ENCODE measurements around the gene SYDE1.
"Not testable (repeated sequence)": the region's sequence is repeated elsewhere in the genome, so short reads cannot be mapped to it uniquely, and the experiment has no call there.

SYDE1 gene, protein sequence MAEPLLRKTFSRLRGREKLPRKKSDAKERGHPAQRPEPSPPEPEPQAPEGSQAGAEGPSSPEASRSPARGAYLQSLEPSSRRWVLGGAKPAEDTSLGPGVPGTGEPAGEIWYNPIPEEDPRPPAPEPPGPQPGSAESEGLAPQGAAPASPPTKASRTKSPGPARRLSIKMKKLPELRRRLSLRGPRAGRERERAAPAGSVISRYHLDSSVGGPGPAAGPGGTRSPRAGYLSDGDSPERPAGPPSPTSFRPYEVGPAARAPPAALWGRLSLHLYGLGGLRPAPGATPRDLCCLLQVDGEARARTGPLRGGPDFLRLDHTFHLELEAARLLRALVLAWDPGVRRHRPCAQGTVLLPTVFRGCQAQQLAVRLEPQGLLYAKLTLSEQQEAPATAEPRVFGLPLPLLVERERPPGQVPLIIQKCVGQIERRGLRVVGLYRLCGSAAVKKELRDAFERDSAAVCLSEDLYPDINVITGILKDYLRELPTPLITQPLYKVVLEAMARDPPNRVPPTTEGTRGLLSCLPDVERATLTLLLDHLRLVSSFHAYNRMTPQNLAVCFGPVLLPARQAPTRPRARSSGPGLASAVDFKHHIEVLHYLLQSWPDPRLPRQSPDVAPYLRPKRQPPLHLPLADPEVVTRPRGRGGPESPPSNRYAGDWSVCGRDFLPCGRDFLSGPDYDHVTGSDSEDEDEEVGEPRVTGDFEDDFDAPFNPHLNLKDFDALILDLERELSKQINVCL

DNA sequence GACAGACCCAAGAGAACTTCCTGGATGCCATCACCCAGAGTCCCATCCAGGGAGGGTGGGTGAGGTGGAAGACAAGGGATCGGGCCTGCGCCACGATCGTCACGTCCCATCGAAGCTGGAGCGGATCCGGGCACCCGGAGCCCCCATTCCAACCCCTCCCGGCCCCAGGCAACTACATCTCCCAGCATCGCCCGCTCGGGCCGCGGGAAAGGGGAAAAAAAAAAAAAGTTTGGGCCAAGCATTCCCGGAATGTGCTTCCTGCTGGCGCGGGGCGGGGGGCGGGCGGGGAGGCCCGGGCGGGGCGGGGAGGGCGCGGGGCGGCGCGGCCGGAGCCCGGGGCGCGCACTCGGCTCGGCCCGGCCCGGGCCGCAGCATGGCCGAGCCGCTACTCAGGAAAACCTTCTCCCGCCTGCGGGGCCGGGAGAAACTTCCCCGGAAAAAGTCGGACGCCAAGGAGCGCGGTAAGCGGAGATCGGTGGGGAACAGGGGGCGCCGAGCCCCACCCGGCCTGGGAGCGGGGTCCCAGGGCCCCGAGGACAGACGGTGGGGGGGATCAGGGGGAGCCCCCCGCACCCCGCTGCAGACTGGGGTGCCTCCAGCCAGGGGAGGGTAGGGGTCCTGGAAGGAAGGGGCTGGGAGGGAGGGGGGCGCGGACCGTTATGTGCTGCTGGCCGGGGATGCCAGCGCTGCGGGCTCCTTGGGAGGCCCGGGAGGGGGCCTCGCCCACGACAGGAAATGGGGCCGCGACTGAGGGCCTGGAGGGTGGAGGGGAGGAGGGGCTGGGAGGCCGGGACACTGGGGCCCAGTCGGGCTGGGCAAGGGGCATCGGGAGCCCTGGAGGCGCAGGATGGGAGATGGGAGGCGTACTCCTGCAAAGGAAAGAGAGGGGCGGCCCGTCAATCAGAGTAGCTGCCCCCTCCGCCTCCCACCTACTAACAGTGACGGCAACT, at the start of gene SYDE1:
TSS of gene SYDE1 (plus strand) at position 341 of the 950 bp plus-strand sequence. CDS start at position 374, 33 bp downstream.
- no peak for DNase-seq

DNA sequence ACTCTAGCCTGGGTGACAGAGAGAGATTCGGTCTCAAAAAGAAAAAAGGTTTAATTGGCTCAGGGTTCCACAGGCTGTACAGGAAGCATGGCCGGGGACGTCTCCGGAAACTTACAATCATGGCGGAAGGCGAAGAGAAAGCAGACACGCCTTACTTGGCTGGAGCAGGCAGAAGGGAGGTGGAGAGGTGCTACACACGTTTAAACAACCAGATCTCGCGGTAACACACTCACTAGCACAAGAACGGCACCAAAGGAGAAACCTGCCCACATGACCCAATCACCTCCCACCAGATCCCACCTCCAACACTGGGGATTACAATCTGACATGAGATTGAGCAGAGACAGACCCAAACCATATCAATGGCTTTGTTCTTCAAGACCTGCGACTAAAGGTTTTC, 45.2 kb upstream of the SYDE1 start:
- no peak for DNase-seq

DNA sequence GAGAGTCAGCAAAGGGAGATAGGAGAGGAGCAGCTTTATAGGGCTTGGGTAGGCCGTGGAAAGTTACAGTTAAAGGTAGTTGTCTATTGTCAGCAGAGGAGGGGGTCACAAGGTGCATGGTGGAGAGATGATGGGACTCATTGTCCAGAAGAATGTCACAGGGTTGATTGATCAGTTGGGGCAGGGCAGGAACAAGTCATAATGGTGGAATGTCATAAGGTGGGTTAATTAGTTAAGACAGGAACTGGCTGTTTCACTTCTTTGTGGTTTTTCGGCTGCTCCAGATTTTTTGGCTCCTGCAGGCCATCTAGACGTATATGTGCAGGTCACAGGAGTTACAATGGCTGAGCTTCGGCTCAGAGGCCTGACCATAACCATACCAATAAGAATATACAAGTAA, 36.8 kb upstream of the SYDE1 start:
- not testable (repeated sequence) for DNase-seq

DNA sequence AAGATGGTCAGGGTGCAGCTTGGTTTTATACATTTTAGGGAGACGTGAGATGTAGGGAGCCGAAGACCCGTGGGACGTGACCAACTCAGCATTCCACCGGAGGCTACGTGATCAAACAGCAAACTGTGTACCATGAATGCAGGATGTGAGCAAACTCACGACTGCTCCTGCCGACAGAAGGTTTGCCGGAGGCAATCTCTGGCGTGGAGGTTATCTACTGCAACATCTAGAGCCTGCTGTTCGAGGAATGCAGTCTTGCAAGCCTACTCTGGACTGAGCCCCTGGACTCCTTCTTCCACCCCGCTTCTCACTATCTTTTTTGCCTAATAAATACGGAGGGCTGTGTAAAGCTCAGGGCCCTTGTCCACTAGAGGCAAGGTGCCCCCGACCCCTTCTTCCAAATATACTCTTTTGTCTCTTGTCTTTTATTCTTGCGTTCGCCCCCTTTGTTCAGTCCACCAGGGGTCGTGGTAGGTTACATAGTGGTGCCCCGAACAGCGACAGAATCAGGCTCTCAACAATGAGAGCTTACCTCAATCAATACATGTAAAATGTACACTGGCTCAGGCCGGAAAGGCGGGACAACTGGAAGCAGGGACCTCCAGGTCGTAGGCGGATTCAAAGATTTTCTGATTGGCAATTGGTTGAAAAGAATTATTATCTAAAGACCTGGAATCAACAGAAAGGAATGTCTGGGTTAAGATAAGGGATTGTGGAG, 34.1 kb upstream of the SYDE1 start:
- no peak for DNase-seq

DNA sequence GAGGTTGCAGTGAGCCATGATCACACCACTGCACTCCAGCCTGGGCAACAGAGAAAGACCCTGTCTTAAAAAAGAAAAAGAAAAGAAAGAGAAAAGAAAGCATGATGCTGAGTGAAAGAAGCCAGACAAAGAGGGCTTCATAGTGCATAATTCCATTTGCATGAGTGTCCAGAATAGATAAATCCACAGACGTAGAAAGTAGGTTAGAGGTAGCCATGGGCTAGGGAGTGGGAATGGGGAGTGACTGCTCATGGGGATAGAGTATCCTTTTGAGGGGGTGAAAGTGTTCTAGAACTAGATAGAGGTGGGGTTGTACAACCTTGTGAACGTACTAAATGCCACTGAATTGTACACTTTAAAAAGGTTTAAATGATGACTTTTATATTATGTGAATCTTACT, 32.8 kb upstream of the SYDE1 start:
- no peak for DNase-seq

DNA sequence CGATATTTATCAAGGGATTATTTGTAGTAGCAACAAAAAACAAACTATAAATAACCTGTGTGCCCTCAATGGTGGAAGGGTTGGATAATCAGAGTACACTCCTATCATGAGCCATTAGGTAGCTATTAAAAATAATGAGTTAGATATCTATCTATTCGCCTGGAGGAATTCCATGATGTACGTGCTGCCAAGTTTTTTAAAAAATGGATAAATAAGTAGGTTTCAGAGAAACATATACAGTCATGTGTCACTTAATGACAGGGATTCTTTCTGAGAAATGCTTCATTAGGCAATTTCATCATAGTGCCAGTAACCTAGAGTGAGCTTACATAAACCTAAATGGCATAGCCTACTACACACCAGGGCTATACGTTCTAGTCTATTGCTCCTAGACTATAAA, 31.4 kb upstream of the SYDE1 start:
- DNase-seq: no peak

DNA sequence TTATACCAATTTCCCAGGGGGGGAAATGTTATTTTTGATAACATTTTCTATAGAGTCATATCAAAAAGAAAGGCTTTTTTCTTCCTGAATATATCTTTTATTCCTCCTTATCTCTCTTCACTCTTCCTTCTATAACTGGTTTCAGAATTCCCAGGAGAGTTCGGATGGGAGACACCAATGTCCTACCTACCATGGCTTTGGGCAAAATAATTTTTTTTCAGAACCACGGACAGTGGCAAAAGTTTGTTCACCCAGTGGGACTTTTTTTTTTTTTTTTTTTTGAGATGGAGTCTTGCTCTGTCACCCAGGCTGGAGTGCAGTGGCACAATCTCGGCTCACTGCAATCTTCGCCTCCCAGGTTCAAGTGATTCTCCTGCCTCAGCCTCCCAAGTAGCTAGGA, 27.2 kb upstream of the SYDE1 start:
- not testable (repeated sequence) for DNase-seq

DNA sequence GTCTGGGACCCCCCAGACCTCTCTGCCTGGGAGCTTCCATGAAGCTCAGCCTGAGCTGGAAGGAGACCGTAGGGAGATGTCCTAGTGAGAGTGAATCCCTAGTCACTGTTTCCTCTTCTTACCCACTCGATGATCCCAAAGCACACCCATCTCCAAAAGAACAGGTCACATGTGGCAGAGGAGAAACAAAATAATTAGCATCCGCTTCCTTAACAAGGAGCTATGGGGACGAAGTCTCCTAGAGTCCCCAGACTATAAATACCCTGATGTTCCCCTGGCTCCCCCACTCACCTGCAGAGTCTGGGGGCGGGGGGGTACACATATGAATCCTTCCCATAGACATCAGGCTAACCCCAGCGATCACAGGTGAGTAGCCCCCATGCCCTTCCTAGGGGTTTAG, 25.3 kb upstream of the SYDE1 start, which contains the start of gene OR1I1:
TSS of gene OR1I1 (plus strand) at position 301 of the 400 bp plus-strand sequence. CDS start 4,855 bp downstream, outside the sequence.
- no peak for DNase-seq

DNA sequence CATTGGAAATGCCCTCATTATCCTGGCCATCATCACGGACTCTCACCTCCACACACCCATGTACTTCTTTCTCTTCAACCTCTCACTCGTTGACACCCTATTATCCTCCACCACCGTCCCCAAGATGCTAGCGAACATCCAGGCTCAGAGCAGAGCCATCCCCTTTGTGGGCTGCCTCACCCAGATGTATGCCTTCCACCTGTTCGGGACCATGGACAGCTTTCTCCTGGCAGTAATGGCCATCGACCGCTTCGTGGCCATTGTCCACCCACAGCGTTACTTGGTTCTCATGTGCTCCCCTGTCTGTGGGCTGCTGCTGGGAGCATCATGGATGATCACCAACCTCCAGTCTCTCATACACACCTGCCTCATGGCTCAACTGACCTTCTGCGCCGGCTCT, 20.0 kb upstream of the SYDE1 start:
- no peak for DNase-seq

DNA sequence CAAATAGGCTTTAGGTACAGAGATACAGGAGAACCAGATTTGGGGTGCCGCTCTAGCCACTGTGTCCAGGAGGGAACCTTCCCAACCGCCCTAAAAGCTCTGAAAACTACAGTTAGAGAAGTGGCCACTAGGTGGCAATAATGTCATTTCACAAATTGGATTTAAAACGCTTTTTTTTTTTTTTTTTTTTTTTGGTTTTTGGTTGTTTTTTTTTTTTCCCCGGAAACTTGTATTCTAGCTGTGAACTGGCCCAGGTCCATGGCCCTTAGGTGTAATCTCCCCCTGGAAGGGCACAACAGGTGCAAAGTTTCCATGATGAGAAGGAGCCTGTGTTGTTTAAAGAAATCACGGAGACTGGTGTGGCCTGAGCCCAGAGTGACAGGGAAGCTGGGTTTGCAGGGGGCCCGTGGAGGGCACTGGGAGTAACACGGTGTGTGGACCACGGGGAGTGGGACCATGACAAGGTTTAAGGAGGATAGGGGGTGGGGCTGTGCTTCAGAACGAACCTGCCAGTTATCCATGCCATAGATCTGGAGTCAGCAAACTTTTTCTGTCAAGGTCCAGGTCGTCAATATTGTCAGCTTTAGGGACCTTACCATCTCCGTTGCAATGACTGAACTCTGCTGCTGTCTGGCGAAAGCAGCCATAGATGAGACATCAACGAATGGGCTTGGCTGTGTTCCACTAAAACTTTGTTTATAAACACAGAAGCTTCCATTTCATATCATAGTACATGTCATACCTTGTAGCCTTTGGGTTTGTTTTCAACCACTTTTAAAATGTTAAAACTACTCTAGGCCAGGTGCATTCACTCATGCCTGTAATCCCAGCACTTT, 15.1 kb upstream of the SYDE1 start:
- DNase-seq: peak; percentile 20 to 68

DNA sequence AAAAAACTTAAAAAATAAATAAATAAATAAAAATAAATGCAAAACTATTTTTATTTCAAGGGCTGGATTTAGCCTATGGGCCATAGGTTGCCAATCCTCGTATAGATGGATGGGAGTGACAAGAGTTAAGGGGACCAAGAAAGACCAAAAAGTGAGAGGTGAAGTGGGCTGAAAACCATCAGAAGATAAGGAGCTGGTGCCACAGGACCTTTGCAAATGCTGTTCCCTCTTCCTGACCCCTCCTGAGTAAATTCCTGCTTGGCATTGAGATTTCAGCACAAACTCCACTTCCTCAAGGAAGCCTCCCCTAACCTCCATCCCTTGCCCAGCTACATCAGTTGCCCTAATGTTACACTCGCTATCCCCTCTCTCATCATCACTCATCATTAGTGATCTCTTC, 14.2 kb upstream of the SYDE1 start:
- DNase-seq: no peak

DNA sequence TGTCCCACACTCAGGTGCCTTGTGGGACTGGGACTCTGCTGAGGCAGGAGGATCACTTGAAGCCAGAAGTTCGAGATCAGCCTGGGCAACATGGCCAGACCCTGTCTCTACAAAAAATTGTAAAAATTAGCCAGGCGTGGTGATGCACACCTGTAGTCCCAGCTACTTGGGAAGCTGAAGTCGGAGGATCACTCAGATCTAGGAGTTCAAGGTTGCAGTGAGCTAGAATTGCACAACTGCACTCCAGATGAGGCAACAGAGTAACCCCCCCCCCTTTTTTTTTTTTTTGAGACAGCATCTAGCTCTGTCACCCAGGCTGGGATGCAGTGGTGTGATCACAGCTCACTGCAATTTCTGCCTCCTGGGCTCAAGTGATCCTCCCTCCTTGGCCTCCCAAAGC, 11.0 kb upstream of the SYDE1 start:
- no peak for DNase-seq

DNA sequence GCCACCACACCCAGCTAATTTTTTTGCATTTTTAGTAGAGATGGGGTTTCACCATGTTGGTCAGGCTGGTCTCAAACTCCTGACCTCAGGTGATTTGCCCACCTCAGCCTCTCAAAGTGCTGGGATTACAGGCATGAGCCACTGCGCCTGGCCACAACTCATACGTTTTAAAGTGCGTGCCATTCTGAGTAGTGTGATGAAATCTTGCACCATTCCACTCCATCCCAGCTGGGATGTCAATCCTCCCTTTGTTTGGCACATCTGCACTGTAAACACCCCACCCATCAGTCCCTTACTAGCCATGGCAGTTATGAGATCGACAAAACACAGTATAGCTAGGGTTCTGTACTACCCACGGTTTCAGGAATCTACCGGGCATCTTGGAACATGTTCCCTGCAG, 9.2 kb upstream of the SYDE1 start:
- DNase-seq: not testable (repeated sequence)

DNA sequence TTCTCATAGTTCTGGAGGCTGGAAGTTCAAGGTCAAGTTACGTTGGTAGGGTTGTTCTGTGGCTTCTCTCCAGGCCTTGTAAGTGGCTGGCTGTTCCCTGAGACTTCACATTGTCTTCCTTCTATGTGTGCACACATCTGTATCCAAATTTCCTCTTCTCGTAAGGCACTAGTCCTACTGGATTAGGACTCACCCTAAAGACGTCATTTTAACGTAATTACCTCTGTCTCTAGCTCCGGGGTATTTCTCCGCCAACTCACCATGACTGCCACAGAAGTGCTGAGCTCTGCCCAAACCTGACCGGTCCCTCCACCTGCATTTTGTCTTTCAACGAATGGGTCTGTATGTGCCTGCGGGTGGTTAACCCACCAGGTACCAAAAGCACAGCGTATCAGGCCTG, 8.7 kb upstream of the SYDE1 start:
- DNase-seq: no peak

DNA sequence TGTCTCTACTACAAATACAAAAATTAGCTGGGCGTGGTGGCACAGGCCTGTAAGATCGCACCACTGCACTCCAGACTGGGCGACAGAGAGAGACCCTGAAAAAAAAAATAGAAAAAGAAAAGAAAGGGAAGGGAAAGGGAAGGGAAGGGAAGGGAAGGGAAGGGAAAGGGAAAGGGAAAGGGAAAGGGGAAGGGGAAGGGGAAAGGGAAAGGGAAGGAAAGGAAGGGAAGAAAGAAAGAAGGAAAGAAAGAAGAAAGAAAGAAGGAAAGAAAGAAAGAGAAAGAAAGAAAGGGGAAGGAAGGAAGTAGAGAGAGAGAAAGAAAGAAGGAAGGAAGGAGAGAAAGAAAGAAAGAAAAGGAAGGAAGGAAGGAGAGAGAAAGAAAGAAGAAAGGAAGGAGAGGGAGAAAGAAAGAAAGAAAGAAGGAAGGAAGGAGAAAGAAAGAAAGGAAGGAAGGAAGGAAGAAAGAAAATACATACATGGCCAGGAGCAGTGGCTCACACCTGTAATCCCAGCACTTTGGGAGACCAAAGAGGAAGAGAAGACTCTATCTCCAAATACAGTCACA, 8.1 kb upstream of the SYDE1 start:
- DNase-seq: no peak

DNA sequence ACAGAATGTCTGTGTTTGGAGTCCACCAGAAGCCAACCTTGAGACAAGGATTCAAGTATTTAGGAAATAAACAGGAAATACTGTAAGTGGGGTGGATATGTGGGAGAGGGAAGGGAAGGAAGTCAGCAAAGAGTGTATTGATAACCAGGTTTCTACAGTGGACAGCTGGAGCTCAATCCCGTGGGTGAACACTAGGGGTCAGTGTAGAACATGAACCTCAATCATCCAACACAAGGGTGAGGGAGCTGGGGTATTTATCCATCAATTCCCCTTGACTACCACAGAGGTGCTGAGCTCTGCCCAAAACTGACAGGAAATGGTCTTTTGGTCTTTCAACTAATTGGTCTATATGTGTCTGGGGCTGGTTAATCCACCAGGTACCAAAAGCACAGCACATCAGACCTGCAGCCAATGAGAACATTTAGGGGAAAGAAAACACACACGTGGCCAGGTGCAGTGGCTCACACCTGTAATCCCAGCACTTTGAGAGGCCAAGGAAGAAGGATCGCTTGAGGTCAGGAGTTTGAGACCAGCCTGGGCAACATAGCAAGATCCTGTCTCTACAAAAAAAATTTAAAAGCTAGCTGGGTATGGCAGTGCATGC, 5.6 kb upstream of the SYDE1 start:
- DNase-seq: peak; percentile 24 to 63

DNA sequence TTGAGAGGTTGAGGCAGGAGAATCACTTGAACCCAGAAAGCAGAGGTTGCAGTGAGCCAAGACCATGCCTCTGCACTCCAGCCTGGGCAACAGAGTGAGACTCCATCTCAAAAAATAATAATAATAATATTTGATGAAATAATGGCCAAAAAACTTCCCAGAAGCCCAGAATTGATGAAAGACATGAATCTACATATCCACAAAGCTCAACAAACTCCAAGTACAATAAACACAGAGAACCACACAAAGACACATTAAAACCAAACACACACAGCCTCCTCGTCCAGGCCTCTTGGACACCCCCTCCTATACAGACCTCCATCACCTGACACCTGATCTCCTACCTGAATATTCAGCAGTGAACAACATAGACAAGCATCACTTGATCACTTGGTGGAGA, 3.2 kb upstream of the SYDE1 start:
- DNase-seq: no peak

DNA sequence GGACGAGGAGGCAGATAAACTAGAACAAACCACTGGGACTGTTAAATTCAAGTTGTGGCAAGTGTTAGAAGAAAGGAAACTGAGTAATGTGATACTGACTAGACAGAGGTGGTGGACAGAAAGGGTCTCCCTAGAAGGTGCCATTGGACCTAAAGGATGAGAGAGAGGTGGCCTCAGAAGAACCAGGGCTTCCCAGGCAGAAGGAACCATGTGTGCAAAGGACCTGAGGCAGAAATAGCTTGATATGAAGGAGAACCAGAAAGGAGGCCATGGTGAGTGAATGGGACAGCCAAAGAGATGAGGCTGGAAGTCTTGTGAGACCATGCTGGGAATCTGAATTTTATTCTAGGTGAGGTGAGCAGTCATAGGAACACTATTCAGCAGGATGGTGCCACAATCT, 2.8 kb upstream of the SYDE1 start:
- DNase-seq: no peak

DNA sequence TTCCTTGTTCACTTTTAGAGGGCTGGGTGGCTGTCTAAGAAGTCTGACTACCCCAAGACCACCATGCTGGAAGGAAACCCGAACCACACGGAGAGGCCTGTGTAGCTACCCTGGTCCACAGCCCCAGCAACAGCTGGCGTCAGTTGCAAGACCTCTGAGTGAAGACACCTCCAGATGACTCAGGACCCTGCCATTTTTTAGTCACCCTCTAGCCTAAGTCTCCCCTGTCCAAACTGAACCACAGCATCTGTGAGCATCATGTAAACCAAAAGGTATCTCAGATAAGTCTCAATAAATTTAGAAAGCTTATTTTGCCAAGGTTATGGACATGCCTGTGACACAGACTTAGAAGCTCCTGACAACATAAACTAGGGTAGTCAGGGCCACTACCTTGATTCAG, 2.2 kb upstream of the SYDE1 start:
- no peak for DNase-seq

DNA sequence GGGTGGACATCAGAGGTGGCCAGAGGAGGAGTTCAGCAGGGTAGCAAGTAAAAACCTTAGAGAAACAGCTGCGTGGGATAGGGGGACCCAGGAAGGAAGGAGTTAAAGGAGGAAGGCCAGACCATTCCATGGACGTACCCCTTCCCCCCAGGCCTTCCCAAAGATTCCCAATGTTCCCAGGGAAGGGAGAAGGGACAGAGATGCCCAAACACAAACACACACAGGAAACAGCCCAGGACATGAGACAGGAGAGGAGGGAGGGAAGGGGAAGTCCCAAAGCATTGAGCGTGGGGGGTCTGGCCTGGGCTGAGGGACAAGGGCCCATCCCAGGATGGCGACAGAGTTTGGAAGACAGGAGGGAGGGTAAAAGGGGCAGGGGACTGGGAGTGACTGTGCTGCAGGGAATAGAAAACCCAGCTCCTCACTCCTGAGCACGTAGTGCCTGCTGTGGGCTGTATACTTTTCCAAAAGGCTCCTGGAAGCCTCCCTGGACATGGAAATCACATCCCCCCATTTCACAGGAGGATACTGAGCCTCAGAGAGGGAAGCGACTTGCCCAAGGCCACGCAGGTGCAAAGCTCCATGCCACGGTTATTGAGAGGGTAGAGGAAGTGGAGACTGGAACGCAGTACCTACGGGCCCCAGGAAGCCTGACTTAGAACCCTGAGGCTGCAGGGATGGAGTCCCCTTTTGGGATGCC, 1.1 kb downstream of the SYDE1 start:
- no peak for DNase-seq
